WTC11 (cell line): ENCODE results near the gene GCDH. TPM values are rescaled to one million over a fixed set of nuclear protein-coding genes. Genes with fewer than 3 reads are reported as not detected.

Source experiments
- ATAC-seq: fragments of 200-7000 bp; cut with Tn5 transposase; 2 replicates; pipeline ENCODE4 v1.10.0; 2021; ENCODE audit warnings: mild to moderate bottlenecking, moderate library complexity
- CTCF ChIA-PET: fragments of 300-600 bp; sonication (Branson Sonifier 250); formaldehyde crosslinking; loops from one replicate; lab custom pipeline; 2021; ENCODE audit warnings: antibody characterized with exemption; lab: Charles Lee
- POLR2A ChIA-PET: fragments of 350-600 bp; sonication (Branson Sonifier 250); formaldehyde crosslinking; loops from one replicate; lab custom pipeline; 2021; ENCODE audit warnings: antibody characterized with exemption; lab: Charles Lee
- DNase-seq: peaks from one replicate; pipeline ENCODE4 v3.0.0; 2021; ENCODE audit warnings: low spot score
- H3K27ac Mint-ChIP-seq: 2 replicates; pipeline ENCODE4 v1.8.0; 2021; ENCODE audit warnings: mixed read lengths
- H3K27me3 Mint-ChIP-seq: 2 replicates; pipeline ENCODE4 v1.8.0; 2021; ENCODE audit warnings: low read depth, mild to moderate bottlenecking, moderate library complexity, mixed read lengths
- H3K36me3 Mint-ChIP-seq: 2 replicates; pipeline ENCODE4 v1.8.0; 2021; ENCODE audit warnings: mixed read lengths
- H3K4me1 Mint-ChIP-seq: 2 replicates; pipeline ENCODE4 v1.8.0; 2022; ENCODE audit warnings: mixed read lengths
- H3K4me3 Mint-ChIP-seq: 2 replicates; pipeline ENCODE4 v1.8.0; 2021; ENCODE audit warnings: mild to moderate bottlenecking, moderate library complexity, mixed read lengths
- H3K9me3 Mint-ChIP-seq: 2 replicates; pipeline ENCODE4 v1.8.0; 2021; ENCODE audit warnings: mixed read lengths
- ESRRA ChIP-seq: sonication (generic); formaldehyde crosslinking; IDR thresholded peaks from 2 replicates; pipeline ENCODE4 v1.8.1; 2022; ENCODE audit warnings: mild to moderate bottlenecking, missing genetic modification reagents, borderline replicate concordance
- GRHL2 ChIP-seq: fragments of 250-450 bp; sonication (Bioruptor Pico); IDR thresholded peaks from 2 replicates; pipeline ENCODE4 v1.8.0; 2022; ENCODE audit warnings: mild to moderate bottlenecking, moderate library complexity; ENCODE audit not compliant: insufficient replicate concordance, severe bottlenecking
- NR2C2 ChIP-seq: sonication (generic); formaldehyde crosslinking; IDR thresholded peaks from 2 replicates; pipeline ENCODE4 v1.8.0; 2022; ENCODE audit warnings: mild to moderate bottlenecking, missing genetic modification reagents
- RORB ChIP-seq: fragments of 250-450 bp; sonication (Bioruptor Pico); IDR thresholded peaks from 2 replicates; pipeline ENCODE4 v1.9.0; 2021; ENCODE audit warnings: mild to moderate bottlenecking
- TCF7 ChIP-seq: sonication (generic); formaldehyde crosslinking; IDR thresholded peaks from 2 replicates; pipeline ENCODE4 v1.8.0; 2022; ENCODE audit warnings: mild to moderate bottlenecking, low read depth, missing genetic modification reagents, moderate library complexity
- TEAD1 ChIP-seq: sonication (generic); formaldehyde crosslinking; IDR thresholded peaks from 2 replicates; pipeline ENCODE4 v1.8.0; 2022; ENCODE audit warnings: mild to moderate bottlenecking, missing genetic modification reagents
- ZNF138 ChIP-seq: sonication (generic); formaldehyde crosslinking; conservative IDR thresholded peaks from 2 replicates; pipeline ENCODE4 v1.8.1; 2022; ENCODE audit warnings: mild to moderate bottlenecking, moderate library complexity, missing genetic modification reagents
- ZNF396 ChIP-seq: fragments of 250-450 bp; sonication (Bioruptor Pico); IDR thresholded peaks from 2 replicates; pipeline ENCODE4 v1.8.0; 2021; ENCODE audit warnings: mild to moderate bottlenecking, moderate library complexity, borderline replicate concordance
- ZNF671 ChIP-seq: fragments of 250-450 bp; sonication (Bioruptor Pico); IDR thresholded peaks from 2 replicates; pipeline ENCODE4 v1.8.0; 2021; ENCODE audit warnings: mild to moderate bottlenecking
- total RNA-seq: library from RNA; stranded (reverse); gene quantifications from 3 replicates; pipeline ENCODE4 v1.2.3, GENCODE V29; 2021
- TF ChIP-seq, protein P1 (sequence below): sonication (generic); formaldehyde crosslinking; IDR thresholded peaks from 2 replicates; pipeline ENCODE4 v1.8.1; 2022; ENCODE audit warnings: missing genetic modification reagents, borderline replicate concordance
- TF ChIP-seq, protein P2 (sequence below): fragments of 250-450 bp; sonication (Bioruptor Pico); IDR thresholded peaks from 2 replicates; pipeline ENCODE4 v1.9.0; 2021; ENCODE audit warnings: mild to moderate bottlenecking, borderline replicate concordance
- TF ChIP-seq, protein P3 (sequence below): fragments of 250-450 bp; sonication (Bioruptor Pico); IDR thresholded peaks from 2 replicates; pipeline ENCODE4 v1.9.0; 2021; ENCODE audit warnings: mild to moderate bottlenecking
- TF ChIP-seq, protein P4 (sequence below): sonication (generic); formaldehyde crosslinking; IDR thresholded peaks from 2 replicates; pipeline ENCODE4 v1.8.0; 2023; ENCODE audit warnings: mild to moderate bottlenecking, missing genetic modification reagents
- TF ChIP-seq, protein P5 (sequence below): sonication (generic); formaldehyde crosslinking; IDR thresholded peaks from 2 replicates; pipeline ENCODE4 v1.8.0; 2022; ENCODE audit warnings: mild to moderate bottlenecking, missing genetic modification reagents

GCDH gene
- total RNA-seq, 1 experiment from 2014 or later: 69.0 TPM

DNA sequence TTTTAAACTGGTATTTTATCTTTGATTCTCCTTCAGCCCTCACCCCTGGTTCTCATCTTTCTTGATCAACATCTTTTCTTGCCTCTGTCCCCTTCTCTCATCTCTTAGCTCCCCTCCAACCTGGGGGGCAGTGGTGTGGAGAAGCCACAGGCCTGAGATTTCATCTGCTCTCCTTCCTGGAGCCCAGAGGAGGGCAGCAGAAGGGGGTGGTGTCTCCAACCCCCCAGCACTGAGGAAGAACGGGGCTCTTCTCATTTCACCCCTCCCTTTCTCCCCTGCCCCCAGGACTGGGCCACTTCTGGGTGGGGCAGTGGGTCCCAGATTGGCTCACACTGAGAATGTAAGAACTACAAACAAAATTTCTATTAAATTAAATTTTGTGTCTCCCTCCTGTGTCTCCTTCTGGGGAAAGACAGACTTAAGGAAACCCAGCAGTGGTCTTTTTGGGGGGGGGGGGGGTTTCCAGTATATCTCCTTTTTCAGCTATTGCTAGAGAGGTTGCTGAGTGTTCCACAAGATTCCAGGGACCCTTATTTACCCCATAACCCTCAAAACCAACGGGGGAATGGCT, 53.2 kb downstream of the GCDH start:
- ChIA-PET POLR2A (no interaction called here), CTCF (interaction anchor here (1.2 kb wide), 1 partner anchor 21 kb away, joined by 5 read pairs; no protein-coding TSS in a partner anchor)
- no peaks in the 10 kb centered on the region; the same call in 1 of the 2 replicates for H3K27me3 Mint-ChIP-seq
- no peak for TF ChIP-seq ZNF671
- TF ChIP-seq, protein P1, sequence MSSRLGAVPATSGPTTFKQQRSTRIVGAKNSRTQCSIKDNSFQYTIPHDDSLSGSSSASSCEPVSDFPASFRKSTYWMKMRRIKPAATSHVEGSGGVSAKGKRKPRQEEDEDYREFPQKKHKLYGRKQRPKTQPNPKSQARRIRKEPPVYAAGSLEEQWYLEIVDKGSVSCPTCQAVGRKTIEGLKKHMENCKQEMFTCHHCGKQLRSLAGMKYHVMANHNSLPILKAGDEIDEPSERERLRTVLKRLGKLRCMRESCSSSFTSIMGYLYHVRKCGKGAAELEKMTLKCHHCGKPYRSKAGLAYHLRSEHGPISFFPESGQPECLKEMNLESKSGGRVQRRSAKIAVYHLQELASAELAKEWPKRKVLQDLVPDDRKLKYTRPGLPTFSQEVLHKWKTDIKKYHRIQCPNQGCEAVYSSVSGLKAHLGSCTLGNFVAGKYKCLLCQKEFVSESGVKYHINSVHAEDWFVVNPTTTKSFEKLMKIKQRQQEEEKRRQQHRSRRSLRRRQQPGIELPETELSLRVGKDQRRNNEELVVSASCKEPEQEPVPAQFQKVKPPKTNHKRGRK (CRISPR knock-in tag): no peak
- TF ChIP-seq, protein P2, sequence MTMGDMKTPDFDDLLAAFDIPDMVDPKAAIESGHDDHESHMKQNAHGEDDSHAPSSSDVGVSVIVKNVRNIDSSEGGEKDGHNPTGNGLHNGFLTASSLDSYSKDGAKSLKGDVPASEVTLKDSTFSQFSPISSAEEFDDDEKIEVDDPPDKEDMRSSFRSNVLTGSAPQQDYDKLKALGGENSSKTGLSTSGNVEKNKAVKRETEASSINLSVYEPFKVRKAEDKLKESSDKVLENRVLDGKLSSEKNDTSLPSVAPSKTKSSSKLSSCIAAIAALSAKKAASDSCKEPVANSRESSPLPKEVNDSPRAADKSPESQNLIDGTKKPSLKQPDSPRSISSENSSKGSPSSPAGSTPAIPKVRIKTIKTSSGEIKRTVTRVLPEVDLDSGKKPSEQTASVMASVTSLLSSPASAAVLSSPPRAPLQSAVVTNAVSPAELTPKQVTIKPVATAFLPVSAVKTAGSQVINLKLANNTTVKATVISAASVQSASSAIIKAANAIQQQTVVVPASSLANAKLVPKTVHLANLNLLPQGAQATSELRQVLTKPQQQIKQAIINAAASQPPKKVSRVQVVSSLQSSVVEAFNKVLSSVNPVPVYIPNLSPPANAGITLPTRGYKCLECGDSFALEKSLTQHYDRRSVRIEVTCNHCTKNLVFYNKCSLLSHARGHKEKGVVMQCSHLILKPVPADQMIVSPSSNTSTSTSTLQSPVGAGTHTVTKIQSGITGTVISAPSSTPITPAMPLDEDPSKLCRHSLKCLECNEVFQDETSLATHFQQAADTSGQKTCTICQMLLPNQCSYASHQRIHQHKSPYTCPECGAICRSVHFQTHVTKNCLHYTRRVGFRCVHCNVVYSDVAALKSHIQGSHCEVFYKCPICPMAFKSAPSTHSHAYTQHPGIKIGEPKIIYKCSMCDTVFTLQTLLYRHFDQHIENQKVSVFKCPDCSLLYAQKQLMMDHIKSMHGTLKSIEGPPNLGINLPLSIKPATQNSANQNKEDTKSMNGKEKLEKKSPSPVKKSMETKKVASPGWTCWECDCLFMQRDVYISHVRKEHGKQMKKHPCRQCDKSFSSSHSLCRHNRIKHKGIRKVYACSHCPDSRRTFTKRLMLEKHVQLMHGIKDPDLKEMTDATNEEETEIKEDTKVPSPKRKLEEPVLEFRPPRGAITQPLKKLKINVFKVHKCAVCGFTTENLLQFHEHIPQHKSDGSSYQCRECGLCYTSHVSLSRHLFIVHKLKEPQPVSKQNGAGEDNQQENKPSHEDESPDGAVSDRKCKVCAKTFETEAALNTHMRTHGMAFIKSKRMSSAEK (CRISPR knock-in tag): no peak
- no peak for TF ChIP-seq ESRRA (CRISPR knock-in tag)
- no peak for TF ChIP-seq RORB
- no peak for TF ChIP-seq TEAD1 (CRISPR knock-in tag)
- no peak for TF ChIP-seq TCF7 (CRISPR knock-in tag)
- TF ChIP-seq, protein P3, sequence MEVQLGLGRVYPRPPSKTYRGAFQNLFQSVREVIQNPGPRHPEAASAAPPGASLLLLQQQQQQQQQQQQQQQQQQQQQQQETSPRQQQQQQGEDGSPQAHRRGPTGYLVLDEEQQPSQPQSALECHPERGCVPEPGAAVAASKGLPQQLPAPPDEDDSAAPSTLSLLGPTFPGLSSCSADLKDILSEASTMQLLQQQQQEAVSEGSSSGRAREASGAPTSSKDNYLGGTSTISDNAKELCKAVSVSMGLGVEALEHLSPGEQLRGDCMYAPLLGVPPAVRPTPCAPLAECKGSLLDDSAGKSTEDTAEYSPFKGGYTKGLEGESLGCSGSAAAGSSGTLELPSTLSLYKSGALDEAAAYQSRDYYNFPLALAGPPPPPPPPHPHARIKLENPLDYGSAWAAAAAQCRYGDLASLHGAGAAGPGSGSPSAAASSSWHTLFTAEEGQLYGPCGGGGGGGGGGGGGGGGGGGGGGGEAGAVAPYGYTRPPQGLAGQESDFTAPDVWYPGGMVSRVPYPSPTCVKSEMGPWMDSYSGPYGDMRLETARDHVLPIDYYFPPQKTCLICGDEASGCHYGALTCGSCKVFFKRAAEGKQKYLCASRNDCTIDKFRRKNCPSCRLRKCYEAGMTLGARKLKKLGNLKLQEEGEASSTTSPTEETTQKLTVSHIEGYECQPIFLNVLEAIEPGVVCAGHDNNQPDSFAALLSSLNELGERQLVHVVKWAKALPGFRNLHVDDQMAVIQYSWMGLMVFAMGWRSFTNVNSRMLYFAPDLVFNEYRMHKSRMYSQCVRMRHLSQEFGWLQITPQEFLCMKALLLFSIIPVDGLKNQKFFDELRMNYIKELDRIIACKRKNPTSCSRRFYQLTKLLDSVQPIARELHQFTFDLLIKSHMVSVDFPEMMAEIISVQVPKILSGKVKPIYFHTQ: no peak
- TF ChIP-seq, protein P4, sequence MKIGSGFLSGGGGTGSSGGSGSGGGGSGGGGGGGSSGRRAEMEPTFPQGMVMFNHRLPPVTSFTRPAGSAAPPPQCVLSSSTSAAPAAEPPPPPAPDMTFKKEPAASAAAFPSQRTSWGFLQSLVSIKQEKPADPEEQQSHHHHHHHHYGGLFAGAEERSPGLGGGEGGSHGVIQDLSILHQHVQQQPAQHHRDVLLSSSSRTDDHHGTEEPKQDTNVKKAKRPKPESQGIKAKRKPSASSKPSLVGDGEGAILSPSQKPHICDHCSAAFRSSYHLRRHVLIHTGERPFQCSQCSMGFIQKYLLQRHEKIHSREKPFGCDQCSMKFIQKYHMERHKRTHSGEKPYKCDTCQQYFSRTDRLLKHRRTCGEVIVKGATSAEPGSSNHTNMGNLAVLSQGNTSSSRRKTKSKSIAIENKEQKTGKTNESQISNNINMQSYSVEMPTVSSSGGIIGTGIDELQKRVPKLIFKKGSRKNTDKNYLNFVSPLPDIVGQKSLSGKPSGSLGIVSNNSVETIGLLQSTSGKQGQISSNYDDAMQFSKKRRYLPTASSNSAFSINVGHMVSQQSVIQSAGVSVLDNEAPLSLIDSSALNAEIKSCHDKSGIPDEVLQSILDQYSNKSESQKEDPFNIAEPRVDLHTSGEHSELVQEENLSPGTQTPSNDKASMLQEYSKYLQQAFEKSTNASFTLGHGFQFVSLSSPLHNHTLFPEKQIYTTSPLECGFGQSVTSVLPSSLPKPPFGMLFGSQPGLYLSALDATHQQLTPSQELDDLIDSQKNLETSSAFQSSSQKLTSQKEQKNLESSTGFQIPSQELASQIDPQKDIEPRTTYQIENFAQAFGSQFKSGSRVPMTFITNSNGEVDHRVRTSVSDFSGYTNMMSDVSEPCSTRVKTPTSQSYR (CRISPR knock-in tag): no peak
- TF ChIP-seq ZNF138 (CRISPR knock-in tag): no peak
- TF ChIP-seq GRHL2 (CRISPR knock-in tag): no peak
- no peak for TF ChIP-seq NR2C2 (CRISPR knock-in tag)
- TF ChIP-seq ZNF396 (CRISPR knock-in tag): no peak
- TF ChIP-seq, protein P5, sequence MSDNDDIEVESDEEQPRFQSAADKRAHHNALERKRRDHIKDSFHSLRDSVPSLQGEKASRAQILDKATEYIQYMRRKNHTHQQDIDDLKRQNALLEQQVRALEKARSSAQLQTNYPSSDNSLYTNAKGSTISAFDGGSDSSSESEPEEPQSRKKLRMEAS: no peak
- no peaks in the 10 kb centered on the region for H3K9me3 Mint-ChIP-seq
- H3K36me3 Mint-ChIP-seq: peaks cover 73% of the 10 kb centered on the region
- H3K4me1 Mint-ChIP-seq: peaks cover 29% of the 10 kb centered on the region
- DNase-seq (no peak), ATAC-seq (no peak)
- H3K27ac Mint-ChIP-seq: no peak overlapping the region
- H3K4me3 Mint-ChIP-seq: no peak overlapping the region
